ENCODE measurements around the gene DNM3. TPM values are rescaled to one million over a fixed set of nuclear protein-coding genes. Genes with fewer than 3 reads are reported as not detected.
A peak's percentile ranks its signal among the peaks of the same experiment; 100 is the strongest.

Gene DNM3
- total and polyA plus RNA-seq, 2 donors (not counting 1 experiment from before 2014, with no cell fraction given): 1.0 to 1.3 TPM

DNA sequence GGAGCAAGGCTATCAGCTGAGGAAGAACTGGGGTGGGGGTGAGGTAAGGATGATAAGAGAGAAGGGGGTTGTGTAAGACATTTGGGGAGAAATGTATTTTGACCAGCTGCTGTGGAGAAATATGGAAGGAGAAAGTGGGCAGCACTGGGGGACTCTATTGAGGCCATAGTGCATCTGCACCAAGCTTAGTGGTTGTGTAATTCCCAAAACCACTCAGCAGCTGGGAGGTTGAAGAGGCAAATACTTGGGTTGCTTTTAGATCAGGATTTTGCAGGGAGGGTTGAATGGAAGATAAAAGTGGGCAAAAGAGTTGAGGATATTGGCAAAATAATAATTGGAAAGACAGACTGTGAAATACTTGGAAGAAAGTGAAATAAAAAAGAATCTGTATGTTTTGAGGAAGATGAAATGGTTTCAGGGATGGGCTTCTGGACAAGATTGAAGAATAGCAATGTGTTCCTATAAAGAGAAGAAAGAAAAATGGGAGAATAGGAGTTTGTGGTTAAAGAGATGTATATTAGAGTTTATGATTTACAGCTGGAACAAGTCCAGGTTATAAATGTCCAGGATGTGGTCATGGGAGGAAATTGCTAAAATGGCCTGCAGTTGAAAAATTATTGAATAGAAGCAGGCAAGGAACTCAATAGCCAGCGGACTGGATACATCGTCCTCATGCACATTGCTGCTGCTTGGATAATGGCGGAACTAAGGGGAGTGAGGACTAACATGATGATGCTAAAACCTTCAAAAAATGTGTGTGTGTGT is 162.7 kb downstream of the DNM3 start:
- Mint-ChIP-seq H3K9me3 (ENCODE audit: insufficient read depth) (no peaks in the 10 kb centered on the region), H3K27me3 (no peaks in the 10 kb centered on the region), H3K27ac (no peak overlapping the region), H3K4me1 (no peaks in the 10 kb centered on the region), H3K4me3 (no peak overlapping the region)
- TF ChIP-seq EZH2 (IDR thresholded peaks at IDR 0.05; ENCODE audit: borderline replicate concordance, insufficient read depth, low read depth, low read length, poor library complexity, severe bottlenecking): no peak
- TF ChIP-seq, protein P1, sequence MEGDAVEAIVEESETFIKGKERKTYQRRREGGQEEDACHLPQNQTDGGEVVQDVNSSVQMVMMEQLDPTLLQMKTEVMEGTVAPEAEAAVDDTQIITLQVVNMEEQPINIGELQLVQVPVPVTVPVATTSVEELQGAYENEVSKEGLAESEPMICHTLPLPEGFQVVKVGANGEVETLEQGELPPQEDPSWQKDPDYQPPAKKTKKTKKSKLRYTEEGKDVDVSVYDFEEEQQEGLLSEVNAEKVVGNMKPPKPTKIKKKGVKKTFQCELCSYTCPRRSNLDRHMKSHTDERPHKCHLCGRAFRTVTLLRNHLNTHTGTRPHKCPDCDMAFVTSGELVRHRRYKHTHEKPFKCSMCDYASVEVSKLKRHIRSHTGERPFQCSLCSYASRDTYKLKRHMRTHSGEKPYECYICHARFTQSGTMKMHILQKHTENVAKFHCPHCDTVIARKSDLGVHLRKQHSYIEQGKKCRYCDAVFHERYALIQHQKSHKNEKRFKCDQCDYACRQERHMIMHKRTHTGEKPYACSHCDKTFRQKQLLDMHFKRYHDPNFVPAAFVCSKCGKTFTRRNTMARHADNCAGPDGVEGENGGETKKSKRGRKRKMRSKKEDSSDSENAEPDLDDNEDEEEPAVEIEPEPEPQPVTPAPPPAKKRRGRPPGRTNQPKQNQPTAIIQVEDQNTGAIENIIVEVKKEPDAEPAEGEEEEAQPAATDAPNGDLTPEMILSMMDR (IDR thresholded peaks at IDR 0.05): no peak
- 75% methylated on average over 3 of the region's 3 CpGs for WGBS (ENCODE audit: insufficient coverage)
- no peaks in the 10 kb centered on the region for H3K4me1 ChIP-seq (ENCODE audit: control insufficient read depth in 2 of 2, insufficient read depth in 2 of 2, low read length in 2 of 2)
- no peaks in the 10 kb centered on the region for H3K9me3 ChIP-seq (ENCODE audit: control extremely low read depth in 1 of 3, control insufficient read depth in 2 of 3, insufficient read depth in 1 of 3, low read length in 2 of 3)
- H3K9ac ChIP-seq (ENCODE audit: low read length): no peak overlapping the region
- DNase-seq: no peak
- peak overlapping the region; percentile 4 for H2AFZ ChIP-seq (ENCODE audit: insufficient read depth, low read depth, low read length, poor library complexity, severe bottlenecking)
- no peaks in the 10 kb centered on the region for H4K20me1 ChIP-seq (ENCODE audit: control insufficient read depth, insufficient read depth, low read length, poor library complexity, severe bottlenecking)
- H3K36me3 ChIP-seq (replicated peaks in 1 of 2; ENCODE audit: control extremely low read depth in 1 of 2, control insufficient read depth in 1 of 2, extremely low read depth in 1 of 2, insufficient read depth in 2 of 2, low read length in 1 of 2): no peaks in the 10 kb centered on the region
- H3K4me3 ChIP-seq (ENCODE audit: control extremely low read depth in 1 of 5, extremely low read depth in 1 of 5, insufficient read depth in 1 of 5, low read depth in 2 of 5, low read length in 4 of 5): no peak overlapping the region
- H3K27ac ChIP-seq (ENCODE audit: low read length in 2 of 2): no peak overlapping the region
- intact Hi-C loops (cut with micrococcal nuclease): loop anchor here (2.0 kb wide), 1 partner anchor 87 kb away; no protein-coding TSS in a partner anchor
- ATAC-seq (ENCODE audit: low read depth): no peak
- POLR2A ChIA-PET: no interaction called here
- H3K4me2 ChIP-seq (replicated peaks; ENCODE audit: low read depth, low read length, poor library complexity, severe bottlenecking): no peak overlapping the region
- CTCF ChIA-PET: interaction anchor here (0.6 to 7.4 kb wide), 14 partner anchors 17 to 716 kb away, joined by 3 to 120 read pairs (median 16); partner anchors contain the start of gene PIGC
- H3K27me3 ChIP-seq (replicated peaks in 1 of 4; ENCODE audit: control extremely low read depth in 1 of 4, control insufficient read depth in 3 of 4, insufficient read depth in 4 of 4, low read length in 3 of 4): no peaks in the 10 kb centered on the region
- H3K79me2 ChIP-seq (ENCODE audit: control insufficient read depth, insufficient read depth, low read length): no peaks in the 10 kb centered on the region

DNA sequence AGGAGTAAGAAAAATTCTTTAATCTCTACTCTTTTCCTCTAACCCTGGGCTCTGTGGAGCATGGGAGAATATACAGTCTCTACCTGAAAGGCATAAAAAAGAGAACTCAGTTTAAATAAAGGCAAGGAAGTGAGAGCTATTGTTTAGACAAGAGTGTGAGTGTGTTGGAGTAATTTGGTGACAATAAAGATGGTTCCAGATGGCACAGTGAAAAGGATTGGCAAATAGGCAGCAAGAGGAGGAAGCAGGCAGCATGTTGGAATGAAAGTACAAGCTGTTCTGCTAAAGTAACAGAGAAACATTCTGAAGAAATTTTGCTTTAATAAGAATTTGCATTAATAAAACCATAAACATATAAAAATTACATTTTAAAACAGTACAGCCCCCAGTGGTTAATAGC is 163.4 kb downstream of the DNM3 start:
- H3K27me3 Mint-ChIP-seq: no peaks in the 10 kb centered on the region
- DNase-seq (no peak), ATAC-seq (ENCODE audit: low read depth) (no peak)
- Histone ChIP-seq H3K9me3 (ENCODE audit: control extremely low read depth in 1 of 3, control insufficient read depth in 2 of 3, insufficient read depth in 1 of 3, low read length in 2 of 3) (no peaks in the 10 kb centered on the region), H3K27me3 (replicated peaks in 1 of 4; ENCODE audit: control extremely low read depth in 1 of 4, control insufficient read depth in 3 of 4, insufficient read depth in 4 of 4, low read length in 3 of 4) (no peaks in the 10 kb centered on the region), H2AFZ (ENCODE audit: insufficient read depth, low read depth, low read length, poor library complexity, severe bottlenecking) (peak overlapping the region; percentile 14), H3K4me2 (replicated peaks; ENCODE audit: low read depth, low read length, poor library complexity, severe bottlenecking) (no peak overlapping the region), H3K4me3 (ENCODE audit: control extremely low read depth in 1 of 5, extremely low read depth in 1 of 5, insufficient read depth in 1 of 5, low read depth in 2 of 5, low read length in 4 of 5) (no peak overlapping the region), H3K9ac (ENCODE audit: low read length) (no peak overlapping the region), H4K20me1 (ENCODE audit: control insufficient read depth, insufficient read depth, low read length, poor library complexity, severe bottlenecking) (no peaks in the 10 kb centered on the region), H3K4me1 (ENCODE audit: control insufficient read depth in 2 of 2, insufficient read depth in 2 of 2, low read length in 2 of 2) (no peaks in the 10 kb centered on the region), H3K27ac (ENCODE audit: low read length in 2 of 2) (no peak overlapping the region), H3K36me3 (replicated peaks in 1 of 2; ENCODE audit: control extremely low read depth in 1 of 2, control insufficient read depth in 1 of 2, extremely low read depth in 1 of 2, insufficient read depth in 2 of 2, low read length in 1 of 2) (no peaks in the 10 kb centered on the region), H3K79me2 (ENCODE audit: control insufficient read depth, insufficient read depth, low read length) (no peaks in the 10 kb centered on the region)
- ChIA-PET CTCF (interaction anchor here (0.6 to 7.4 kb wide), 10 partner anchors 17 to 715 kb away, joined by 3 to 120 read pairs (median 24); partner anchors contain the start of gene PIGC), POLR2A (no interaction called here)
- TF ChIP-seq, protein P1 (IDR thresholded peaks at IDR 0.05): no peak
- TF ChIP-seq EZH2 (IDR thresholded peaks at IDR 0.05; ENCODE audit: borderline replicate concordance, insufficient read depth, low read depth, low read length, poor library complexity, severe bottlenecking): no peak
- H3K9me3 Mint-ChIP-seq (ENCODE audit: insufficient read depth): no peaks in the 10 kb centered on the region
- no peak overlapping the region for H3K4me3 Mint-ChIP-seq
- intact Hi-C loops (cut with micrococcal nuclease): no loop called here
- H3K27ac Mint-ChIP-seq: no peak overlapping the region
- H3K4me1 Mint-ChIP-seq: no peaks in the 10 kb centered on the region
